Measurements from ENCODE around the gene LRRC27.

GRCh38 chr10:132389433-132390169, 57.6 kb downstream of the LRRC27 start:
- no peak for TF ChIP-seq CTCF (IDR thresholded peaks at IDR 0.05)
- no peak for TF ChIP-seq EP300 (IDR thresholded peaks at IDR 0.05)
- no peak for TF ChIP-seq POLR2AphosphoS5 (IDR thresholded peaks at IDR 0.05)
- no peak for TF ChIP-seq POLR2A (IDR thresholded peaks at IDR 0.05)
